IMR-90 (cell line): ENCODE data around the gene EIF4G3. TPM values are rescaled to one million over a fixed set of nuclear protein-coding genes. Genes with fewer than 3 reads are reported as not detected.

Experiments
- ATAC-seq: fragments of 200-7000 bp; cut with Tn5 transposase; 2 replicates; pipeline ENCODE4 v1.9.1; 2020; ENCODE audit warnings: low read depth, mild to moderate bottlenecking, moderate library complexity
- BruUV-seq: library from RNA; stranded (reverse); fragments of 400-500 nt; replicated peaks from 2 replicates; lab custom pipeline; 2021; lab: Mats Ljungman, UMichigan
- CTCF ChIA-PET: fragments of 300-600 bp; formaldehyde crosslinking; extraction: SDS; loops from one replicate; lab custom pipeline; 2021; ENCODE audit warnings: antibody characterized with exemption; lab: Yijun Ruan, JAX
- POLR2A ChIA-PET: fragments of 300-600 bp; sonication (Branson Sonifier 250); formaldehyde crosslinking; loops from one replicate; lab custom pipeline; 2022; ENCODE audit warnings: antibody characterized with exemption; ENCODE audit not compliant: unreplicated experiment; lab: Charles Lee
- DNase-seq: peaks from one replicate; pipeline ENCODE4 v3.0.0; 2013
- H2AFZ ChIP-seq: replicated peaks from 2 replicates; pipeline ENCODE3; 2013; ENCODE audit warnings: low read length, mild to moderate bottlenecking; ENCODE audit not compliant: poor library complexity
- H2AK5ac ChIP-seq: 2 replicates; pipeline ENCODE4 v1.6.1; 2013; ENCODE audit warnings: low read depth, low read length, inconsistent platforms
- H2AK9ac ChIP-seq: replicated peaks from 2 replicates; pipeline ENCODE3; 2013; ENCODE audit warnings: mild to moderate bottlenecking, low read depth, low read length, moderate library complexity; ENCODE audit not compliant: poor library complexity
- H2BK120ac ChIP-seq: 2 replicates; pipeline ENCODE4 v1.6.1; 2013; ENCODE audit warnings: low read depth, low read length, inconsistent platforms
- H2BK15ac ChIP-seq: 3 replicates; pipeline ENCODE4 v1.6.1; 2013; ENCODE audit warnings: low read depth, low read length, inconsistent platforms
- H2BK20ac ChIP-seq: 2 replicates; pipeline ENCODE4 v1.6.1; 2013; ENCODE audit warnings: low read depth, mild to moderate bottlenecking, inconsistent platforms, low read length, moderate library complexity
- H2BK5ac ChIP-seq: 2 replicates; pipeline ENCODE4 v1.6.1; 2013; ENCODE audit warnings: mild to moderate bottlenecking, low read depth, low read length, inconsistent platforms; ENCODE audit not compliant: poor library complexity, severe bottlenecking
- H3K14ac ChIP-seq: replicated peaks from 2 replicates; pipeline ENCODE4 v1.6.1; 2013; ENCODE audit warnings: low read depth, low read length, inconsistent platforms
- H3K18ac ChIP-seq: 2 replicates; pipeline ENCODE4 v1.6.1; 2013; ENCODE audit warnings: low read depth, low read length, control low read depth
- H3K23ac ChIP-seq: 2 replicates; pipeline ENCODE4 v1.6.1; 2013; ENCODE audit warnings: low read depth, low read length, inconsistent platforms
- H3K27ac ChIP-seq: 2 replicates; pipeline ENCODE4 v1.5.1; 2013; ENCODE audit warnings: mild to moderate bottlenecking, control low read depth, low read length; ENCODE audit not compliant: insufficient read depth
- H3K27me3 ChIP-seq: 2 replicates; pipeline ENCODE4 v1.6.1; 2013; ENCODE audit warnings: low read length; ENCODE audit not compliant: control insufficient read depth, insufficient read depth
- H3K36me3 ChIP-seq: 2 replicates; pipeline ENCODE4 v1.6.1; 2013; ENCODE audit warnings: low read length, mixed read lengths; ENCODE audit not compliant: control insufficient read depth, insufficient read depth
- H3K4ac ChIP-seq: 2 replicates; pipeline ENCODE4 v1.6.1; 2013; ENCODE audit warnings: low read depth, low read length, inconsistent platforms
- H3K4me1 ChIP-seq: 2 replicates; pipeline ENCODE4 v1.6.1; 2013; ENCODE audit warnings: low read length, mixed read lengths; ENCODE audit not compliant: control insufficient read depth, insufficient read depth
- H3K4me2 ChIP-seq: 2 replicates; pipeline ENCODE4 v1.6.1; 2013; ENCODE audit warnings: low read depth, mild to moderate bottlenecking, control low read depth, low read length, moderate library complexity
- H3K4me3 ChIP-seq: 2 replicates; pipeline ENCODE4 v1.5.1; 2013; ENCODE audit warnings: low read depth, mild to moderate bottlenecking, control low read depth, low read length, moderate library complexity; ENCODE audit not compliant: insufficient read depth
- H3K56ac ChIP-seq: 2 replicates; pipeline ENCODE4 v1.6.1; 2013; ENCODE audit warnings: low read length, inconsistent platforms; ENCODE audit not compliant: insufficient read depth; ENCODE audit errors: extremely low read depth
- H3K79me1 ChIP-seq, 2 experiments: 2 replicates each; pipeline ENCODE4 v1.6.1; 2013; ENCODE audit warnings: low read length in 2 of 2, inconsistent platforms in 1 of 2, low read depth in 1 of 2
- H3K9ac ChIP-seq: 2 replicates; pipeline ENCODE4 v1.6.1; 2013; ENCODE audit warnings: low read depth, low read length, control low read depth
- H3K9me1 ChIP-seq: 2 replicates; pipeline ENCODE4 v1.6.1; 2013; ENCODE audit warnings: low read length, inconsistent platforms; ENCODE audit not compliant: insufficient read depth
- H3K9me3 ChIP-seq: 2 replicates; pipeline ENCODE4 v1.6.1; 2013; ENCODE audit warnings: low read length; ENCODE audit not compliant: control insufficient read depth, insufficient read depth
- H4K20me1 ChIP-seq: 2 replicates; pipeline ENCODE4 v1.6.1; 2013; ENCODE audit warnings: low read length, inconsistent platforms; ENCODE audit not compliant: insufficient read depth
- H4K5ac ChIP-seq: 2 replicates; pipeline ENCODE4 v1.6.1; 2013; ENCODE audit warnings: mild to moderate bottlenecking, low read depth, low read length, control low read depth
- H4K8ac ChIP-seq, 2 experiments: 2 replicates each; pipeline ENCODE4 v1.6.1; 2013; ENCODE audit warnings: low read depth in 2 of 2, low read length in 2 of 2, control low read depth in 1 of 2, inconsistent platforms in 1 of 2
- H4K91ac ChIP-seq: 2 replicates; pipeline ENCODE4 v1.6.1; 2013; ENCODE audit warnings: low read depth, low read length, inconsistent platforms; ENCODE audit not compliant: insufficient read depth
- BHLHE40 ChIP-seq: fragments of 150-350 bp; IDR thresholded peaks from 2 replicates; pipeline ENCODE4 v1.6.1; 2016; ENCODE audit warnings: mild to moderate bottlenecking, low read depth, low read length
- CEBPB ChIP-seq: IDR thresholded peaks from 2 replicates; pipeline ENCODE4 v1.6.1; 2012; ENCODE audit warnings: low read depth, low read length, improper control_type of control experiment
- CHD1 ChIP-seq: IDR thresholded peaks from 2 replicates; pipeline ENCODE4 v1.6.1; 2012; ENCODE audit warnings: low read depth, low read length, improper control_type of control experiment
- CTCF ChIP-seq: conservative IDR thresholded peaks from 2 replicates; pipeline ENCODE4 v1.5.1; 2012; ENCODE audit warnings: mild to moderate bottlenecking, low read depth, low read length, improper control_type of control experiment
- ELK1 ChIP-seq: fragments of 150-350 bp; IDR thresholded peaks from 2 replicates; pipeline ENCODE4 v1.6.1; 2016; ENCODE audit warnings: low read depth, mild to moderate bottlenecking, low read length, moderate library complexity, borderline replicate concordance
- FOS ChIP-seq: fragments of 150-350 bp; IDR thresholded peaks from 2 replicates; pipeline ENCODE4 v1.6.1; 2016; ENCODE audit warnings: low read depth, low read length
- MAFK ChIP-seq: IDR thresholded peaks from 2 replicates; pipeline ENCODE4 v1.6.1; 2012; ENCODE audit warnings: low read depth, low read length, improper control_type of control experiment
- MAZ ChIP-seq: IDR thresholded peaks from 2 replicates; pipeline ENCODE4 v1.6.1; 2012; ENCODE audit warnings: low read depth, mild to moderate bottlenecking, low read length, improper control_type of control experiment, moderate library complexity, borderline replicate concordance
- MXI1 ChIP-seq: IDR thresholded peaks from 2 replicates; pipeline ENCODE4 v1.6.1; 2012; ENCODE audit warnings: low read depth, mild to moderate bottlenecking, low read length, moderate library complexity, borderline replicate concordance
- NFE2L2 ChIP-seq: fragments of 150-350 bp; IDR thresholded peaks from 2 replicates; pipeline ENCODE4 v1.6.1; 2016; ENCODE audit warnings: low read depth, mild to moderate bottlenecking, low read length
- POLR2A ChIP-seq: IDR thresholded peaks from 2 replicates; pipeline ENCODE4 v1.6.1; 2012; ENCODE audit warnings: mild to moderate bottlenecking, low read depth, low read length
- RCOR1 ChIP-seq: IDR thresholded peaks from 2 replicates; pipeline ENCODE4 v1.6.1; 2012; ENCODE audit warnings: mild to moderate bottlenecking, low read length, improper control_type of control experiment; ENCODE audit not compliant: insufficient replicate concordance
- RFX5 ChIP-seq: IDR thresholded peaks from 2 replicates; pipeline ENCODE4 v1.8.0; 2012; ENCODE audit warnings: low read depth, mild to moderate bottlenecking, low read length, moderate library complexity
- SMC3 ChIP-seq: fragments of 150-350 bp; IDR thresholded peaks from 2 replicates; pipeline ENCODE4 v1.6.1; 2016; ENCODE audit warnings: low read depth, mild to moderate bottlenecking, antibody characterized with exemption, low read length, moderate library complexity
- USF2 ChIP-seq: fragments of 150-350 bp; IDR thresholded peaks from 2 replicates; pipeline ENCODE4 v1.6.1; 2017; ENCODE audit warnings: mild to moderate bottlenecking, antibody characterized with exemption, low read length, low read depth
- WGBS, 2 experiments: methylation state at CpG; one replicate each; pipeline versions ENCODE4 v1.1.5 to v1.1.7; 2013; ENCODE audit warnings: missing lambda C conversion rate in 2 of 2; ENCODE audit not compliant: insufficient read length in 1 of 2; ENCODE audit errors: extremely low coverage in 2 of 2; 5-methylcytosine and 5-hydroxymethylcytosine counted together
- dilution Hi-C: fragments of 300-500 bp; cut with HindIII; formaldehyde crosslinking; loops from one replicate; pipeline ENCODE4 v1.14.3; 2018; ENCODE audit warnings: low sequenced_read_pairs; ENCODE audit not compliant: unreplicated experiment
- in situ Hi-C: fragments of 300-500 bp; cut with MboI; formaldehyde crosslinking; loops from 3 replicates; pipeline ENCODE4 v1.14.3; 2019; ENCODE audit warnings: low sequenced_read_pairs, inconsistent platforms, mixed read lengths
- intact Hi-C: fragments of 100-400 bp; cut with micrococcal nuclease; formaldehyde crosslinking; loops from 2 replicates; pipeline ENCODE4 v1.10.0; 2022
- polyA plus RNA-seq, 3 experiments: library from polyadenylated mRNA; depleted of rRNA; stranded (reverse); fragments of >200 nt; gene quantifications; 2 replicates each; pipeline ENCODE4 v1.2.3, GENCODE V29; 2012; ENCODE audit warnings: low replicate concordance in 1 of 3
- total RNA-seq: library from RNA; depleted of rRNA; stranded (reverse); fragments of >200 nt; gene quantifications from 2 replicates; pipeline ENCODE4 v1.2.3, GENCODE V29; 2012

Gene EIF4G3
- total and polyA plus RNA-seq, 2 of the 4 experiments (the other 2 are of a cell fraction), result 25.8 to 49.2 TPM

GRCh38 chr1:21066356-21067012 is 110.2 kb downstream of the EIF4G3 start:
- Histone ChIP-seq H3K23ac (no peak overlapping the region), H3K27me3 (no peaks in the 10 kb centered on the region), H4K20me1 (peaks cover 10% of the 10 kb centered on the region; the same call in 1 of the 2 replicates), H3K4me3 (no peak overlapping the region), H2BK20ac (no peak overlapping the region), H3K56ac (no peak overlapping the region), H3K4me1 (peaks cover 1% of the 10 kb centered on the region; the same call in 1 of the 2 replicates), H2BK5ac (no peak overlapping the region), H2AFZ (no peak overlapping the region), H3K18ac (no peak overlapping the region), H3K27ac (no peak overlapping the region), H2AK9ac (no peak overlapping the region), H3K36me3 (peaks cover 2% of the 10 kb centered on the region; the same call in 1 of the 2 replicates), H2AK5ac (no peak overlapping the region), H3K9me3 (no peaks in the 10 kb centered on the region), H4K8ac (no peak overlapping the region), H3K4me2 (no peak overlapping the region), H3K9me1 (peaks cover 3% of the 10 kb centered on the region; the same call in 1 of the 2 replicates), H2BK15ac (no peak overlapping the region), H3K4ac (no peak overlapping the region), H3K14ac (no peak overlapping the region), H3K79me1 (peaks cover 22 to 51% of the 10 kb centered on the region in 2 experiments), H4K91ac (no peak overlapping the region), H3K9ac (no peak overlapping the region), H2BK120ac (no peak overlapping the region), H4K5ac (no peak overlapping the region)
- dilution Hi-C loops, result no loop called here
- CTCF ChIA-PET, result no interaction called here
- POLR2A ChIA-PET, result no interaction called here
- in situ Hi-C loops, result no loop called here
- no peak for DNase-seq
- intact Hi-C loops, result no loop called here
- WGBS, 2 experiments, result no CpG with 5 or more reads among the region's 3 CpGs
- no peak for ATAC-seq
- TF ChIP-seq POLR2A (no peak), BHLHE40 (no peak), CTCF (no peak), FOS (no peak), USF2 (no peak), ELK1 (no peak), CHD1 (no peak), MXI1 (no peak), MAZ (no peak), SMC3 (no peak), RCOR1 (no peak), CEBPB (no peak), NFE2L2 (no peak), RFX5 (no peak), MAFK (no peak)
- BruUV-seq, result no TSS peak
